Adipose tissue (tissue), 3 donors: ENCODE data around the gene NOC2L. TPM values are rescaled to one million over a fixed set of nuclear protein-coding genes. Genes with fewer than 3 reads are reported as not detected.

Source experiments
- H3K27ac ChIP-seq: one replicate; pipeline ENCODE4 v1.5.1; 2013; ENCODE audit warnings: low read depth, low read length
- WGBS, 3 donors: extraction: QIAGEN DNeasy Blood & Tissue Kit; methylation state at CpG; one replicate each; pipeline ENCODE4 v1.1.7; 2013; 5-methylcytosine and 5-hydroxymethylcytosine counted together
- polyA plus RNA-seq, 3 donors: library from polyadenylated mRNA; stranded (reverse); fragments of 200-250 nt; gene quantifications; one replicate each; pipeline ENCODE4 v1.2.3, GENCODE V29; 2013
- donor health status: healthy with polysubstance abuse.
- donor health status: Bipolar disorder and iron deficiency.
- donor health status: healthy.

The NOC2L gene
- polyA plus RNA-seq, 3 donors, result 39.8 to 50.2 (median 44.3) TPM

- H3K27ac ChIP-seq, result no peak overlapping the region
- WGBS, 3 donors, result 5 to 9% (median 8%) methylated on average over 55 to 65 of the region's 65 CpGs
Observed at GRCh38 chr1:925561-926421, 33.3 kb downstream of the NOC2L start.

- 0 to 1% (median 0%) methylated on average over 87 to 118 of the region's 120 CpGs for WGBS, 3 donors
- no peak overlapping the region for H3K27ac ChIP-seq
Observed at GRCh38 chr1:924656-925560, 34.1 kb downstream of the NOC2L start.

GRCh38 chr1:923991-924655 lies 34.9 kb downstream of the NOC2L start:
- no peak overlapping the region for H3K27ac ChIP-seq
- WGBS, 3 donors, result 0 to 1% (median 0%) methylated on average over 40 to 97 of the region's 98 CpGs

- 5 to 8% (median 5%) methylated on average over 65 to 72 of the region's 72 CpGs for WGBS, 3 donors
- H3K27ac ChIP-seq, result no peak within 1 kb of the TSS
Observed at GRCh38 chr1:923131-923990, 35.7 kb downstream of the NOC2L start, which contains the start of gene SAMD11. TSS of gene SAMD11 (plus strand) at chr1:923923. CDS start at chr1:924432, 509 bp downstream.

- WGBS, 3 donors, result 25 to 29% (median 29%) methylated on average over 35 to 38 of the region's 38 CpGs
Observed at GRCh38 chr1:921011-921837, 37.8 kb downstream of the NOC2L start.

GRCh38 chr1:920521-920920 lies 38.5 kb downstream of the NOC2L start:
- H3K27ac ChIP-seq, result no peak overlapping the region
- 6 to 15% (median 10%) methylated on average over 13 of the region's 13 CpGs for WGBS, 3 donors

More at GRCh38 chr1:921011-921837, 37.8 kb downstream of the NOC2L start:
- no peak overlapping the region for H3K27ac ChIP-seq

- 40 to 57% (median 43%) methylated on average over 23 of the region's 23 CpGs for WGBS, 3 donors
- no peak overlapping the region for H3K27ac ChIP-seq
Observed at GRCh38 chr1:920010-920409, 39.0 kb downstream of the NOC2L start.

- WGBS, 3 donors, result 77 to 80% (median 79%) methylated on average over 26 to 29 of the region's 29 CpGs
- H3K27ac ChIP-seq, result no peak overlapping the region
Observed at GRCh38 chr1:919271-919872, 39.7 kb downstream of the NOC2L start.

GRCh38 chr1:918843-919242 lies 40.2 kb downstream of the NOC2L start:
- no peak overlapping the region for H3K27ac ChIP-seq
- WGBS, 3 donors, result 71 to 74% (median 73%) methylated on average over 6 of the region's 6 CpGs

- 79 to 86% (median 81%) methylated on average over 15 of the region's 15 CpGs for WGBS, 3 donors
- no peak overlapping the region for H3K27ac ChIP-seq
Observed at GRCh38 chr1:918353-918752, 40.7 kb downstream of the NOC2L start.

GRCh38 chr1:917466-918091 lies 41.5 kb downstream of the NOC2L start:
- no peak overlapping the region for H3K27ac ChIP-seq
- WGBS, 3 donors, result 45 to 68% (median 56%) methylated on average over 21 to 22 of the region's 22 CpGs

- no peak overlapping the region for H3K27ac ChIP-seq
- WGBS, 3 donors, result 38 to 48% (median 38%) methylated on average over 7 of the region's 7 CpGs
Observed at GRCh38 chr1:917076-917459, 42.0 kb downstream of the NOC2L start.

GRCh38 chr1:916173-917075 lies 42.6 kb downstream of the NOC2L start:
- 19 to 24% (median 23%) methylated on average over 31 of the region's 31 CpGs for WGBS, 3 donors
- no peak overlapping the region for H3K27ac ChIP-seq

- H3K27ac ChIP-seq, result no peak overlapping the region
- 75 to 85% (median 78%) methylated on average over 28 of the region's 28 CpGs for WGBS, 3 donors
Observed at GRCh38 chr1:915295-916172, 43.5 kb downstream of the NOC2L start.
